Gastrocnemius medialis (tissue), 4 donors: Measurements from ENCODE around the gene B3GNT9.

Experiments used
- CTCF ChIP-seq, 5 experiments: fragments of 450-650 bp in 3 of 5; fragments of 200-600 bp in 2 of 5; sonication (generic) in 2 of 5; IDR thresholded peaks in 4 of 5; conservative IDR thresholded peaks in 1 of 5; 1 replicate in 4 of 5; 2 replicates in 1 of 5; pipeline ENCODE4 v1.5.1; 2016 to 2019; ENCODE audit warnings: antibody characterized with exemption in 5 of 5, mild to moderate bottlenecking in 3 of 5, moderate library complexity in 3 of 5
- POLR2A ChIP-seq, 2 donors: fragments of 450-650 bp; IDR thresholded peaks; one replicate each; pipeline ENCODE4 v1.6.1; 2017; ENCODE audit warnings: antibody characterized with exemption in 2 of 2, mild to moderate bottlenecking in 2 of 2, moderate library complexity in 2 of 2

GRCh38 chr16:67188798-67189197 lies 38.0 kb upstream of the B3GNT9 start:
- TF ChIP-seq CTCF (IDR thresholded peaks at IDR 0.05 in 4 of 5, conservative IDR thresholded peaks at IDR 0.05 in 1 of 5), result no peak
- no peak for TF ChIP-seq POLR2A (IDR thresholded peaks at IDR 0.05)
